HCT116 (cell line): ENCODE measurements around the gene ZFHX2. TPM values are rescaled to one million over a fixed set of nuclear protein-coding genes. Genes with fewer than 3 reads are reported as not detected.

Experiments
- ATAC-seq: fragments of 200-7000 bp; cut with Tn5 transposase; 2 replicates; pipeline ENCODE4 v1.9.1; 2020; ENCODE audit warnings: mild to moderate bottlenecking, moderate library complexity
- BruUV-seq: library from RNA; stranded (reverse); fragments of 400-500 nt; replicated peaks from 2 replicates; lab custom pipeline; 2021; lab: Mats Ljungman, UMichigan
- CTCF ChIA-PET: fragments of 300-600 bp; sonication (Branson Sonifier 250); formaldehyde crosslinking; loops from one replicate; lab custom pipeline; 2021; ENCODE audit warnings: antibody characterized with exemption; lab: Charles Lee
- POLR2A ChIA-PET: fragments of 300-600, 350-600 bp; sonication (Branson Sonifier 250); formaldehyde crosslinking; loops from one replicate; lab custom pipeline; 2021; ENCODE audit warnings: antibody characterized with exemption; lab: Charles Lee
- RAD21 ChIA-PET, 2 experiments: fragments of 300-600 bp; sonication (Branson Sonifier 250); formaldehyde crosslinking; loops; one replicate each; lab custom pipeline; 2023; ENCODE audit warnings: low total read pairs in 2 of 2; ENCODE audit not compliant: uncharacterized antibody in 2 of 2, unreplicated experiment in 2 of 2, low non-redundant PET in 1 of 2; lab: Charles Lee
- DNase-seq: peaks from one replicate; pipeline ENCODE4 v3.0.0-alpha.2; 2010; ENCODE audit warnings: low read depth, low spot score
- H2AFZ ChIP-seq: fragments of 200-600 bp; shearing (Covaris generic), sonication (generic); 2 replicates; pipeline ENCODE4 v1.6.1; 2017; ENCODE audit warnings: low read depth, mixed run types, mixed read lengths, antibody characterized with exemption, low read length; ENCODE audit not compliant: poor library complexity, severe bottlenecking
- H3K27ac ChIP-seq: 2 replicates; pipeline ENCODE4 v1.5.1; 2012; ENCODE audit warnings: low read depth, low read length
- H3K27me3 ChIP-seq: fragments of 200-600 bp; sonication (generic); 2 replicates; pipeline ENCODE4 v1.6.1; 2016; ENCODE audit warnings: mixed run types, low read length, mixed read lengths; ENCODE audit not compliant: insufficient read depth
- H3K36me3 ChIP-seq, 2 experiments: fragments of 200-500 bp in 1 of 2; fragments of 200-600 bp in 1 of 2; sonication (Bioruptor generic) in 1 of 2; sonication (generic) in 1 of 2; 2 replicates each; pipeline versions ENCODE4 v1.5.1 to v1.6.1; 2014 to 2016; ENCODE audit warnings: low read length in 2 of 2, inconsistent platforms in 1 of 2, mixed read lengths in 1 of 2, mixed run types in 1 of 2; ENCODE audit not compliant: insufficient read depth in 2 of 2, control insufficient read depth in 1 of 2
- H3K4me1 ChIP-seq, 2 experiments: fragments of 200-600 bp in 1 of 2; sonication (generic) in 1 of 2; 2 replicates each; pipeline versions ENCODE4 v1.5.1 to v1.6.1; 2012 to 2017; ENCODE audit warnings: low read length in 2 of 2, inconsistent platforms in 1 of 2, mild to moderate bottlenecking in 1 of 2, mixed read lengths in 1 of 2, mixed run types in 1 of 2, moderate library complexity in 1 of 2; ENCODE audit not compliant: insufficient read depth in 2 of 2, control insufficient read depth in 1 of 2
- H3K4me2 ChIP-seq: fragments of 200-600 bp; sonication (generic); 2 replicates; pipeline ENCODE4 v1.6.1; 2017; ENCODE audit warnings: mixed run types, low read length, mixed read lengths
- H3K4me3 ChIP-seq, 2 experiments: fragments of 200-600 bp in 1 of 2; sonication (generic) in 1 of 2; replicated peaks in 1 of 2; 2 replicates each; pipeline ENCODE4 v1.5.1; 2011 to 2016; ENCODE audit warnings: low read length in 2 of 2, control low read depth in 1 of 2, low read depth in 1 of 2, mild to moderate bottlenecking in 1 of 2, mixed read lengths in 1 of 2, mixed run types in 1 of 2
- H3K79me2 ChIP-seq: fragments of 200-600 bp; sonication (generic); 2 replicates; pipeline ENCODE4 v1.6.1; 2017; ENCODE audit warnings: mild to moderate bottlenecking, mixed run types, low read length, moderate library complexity, mixed read lengths; ENCODE audit not compliant: insufficient read depth
- H3K9ac ChIP-seq: fragments of 200-600 bp; sonication (generic); 2 replicates; pipeline ENCODE4 v1.6.1; 2016; ENCODE audit warnings: low read length, mixed read lengths
- H3K9me2 ChIP-seq: fragments of 200-600 bp; sonication (generic), shearing (Covaris generic); 2 replicates; pipeline ENCODE4 v1.6.1; 2017; ENCODE audit warnings: mixed run types, mild to moderate bottlenecking, moderate library complexity; ENCODE audit not compliant: insufficient read depth
- H3K9me3 ChIP-seq, 2 experiments: fragments of 200-500 bp in 1 of 2; fragments of 200-600 bp in 1 of 2; sonication (Bioruptor generic) in 1 of 2; sonication (generic) in 1 of 2; 2 replicates each; pipeline ENCODE4 v1.6.1; 2014 to 2017; ENCODE audit warnings: low read length in 2 of 2, mixed read lengths in 2 of 2, inconsistent platforms in 1 of 2, low read depth in 1 of 2, mild to moderate bottlenecking in 1 of 2, mixed run types in 1 of 2, moderate library complexity in 1 of 2; ENCODE audit not compliant: control insufficient read depth in 1 of 2, insufficient read depth in 1 of 2
- H4K20me1 ChIP-seq: fragments of 200-600 bp; sonication (generic), shearing (Covaris generic); 2 replicates; pipeline ENCODE4 v1.6.1; 2017; ENCODE audit warnings: mixed run types, mild to moderate bottlenecking, moderate library complexity; ENCODE audit not compliant: insufficient read depth
- CBX3 ChIP-seq: IDR thresholded peaks from 2 replicates; pipeline ENCODE4 v1.6.1; 2012; ENCODE audit warnings: low read depth
- CEBPB ChIP-seq: IDR thresholded peaks from 2 replicates; pipeline ENCODE4 v1.6.1; 2012; ENCODE audit warnings: low read depth
- EGR1 ChIP-seq: IDR thresholded peaks from 2 replicates; pipeline ENCODE4 v1.6.1; 2012; ENCODE audit warnings: low read depth
- ELF1 ChIP-seq: IDR thresholded peaks from 2 replicates; pipeline ENCODE4 v1.6.1; 2012; ENCODE audit warnings: low read depth, borderline replicate concordance
- EZH2phosphoT487 ChIP-seq: fragments of 200-600 bp; IDR thresholded peaks from 2 replicates; pipeline ENCODE4 v1.6.1; 2018; ENCODE audit warnings: antibody characterized with exemption, borderline replicate concordance
- FOSL1 ChIP-seq: IDR thresholded peaks from 2 replicates; pipeline ENCODE4 v1.6.1; 2012; ENCODE audit warnings: low read depth
- JUND ChIP-seq: IDR thresholded peaks from 2 replicates; pipeline ENCODE4 v1.6.1; 2012
- POLR2A ChIP-seq: IDR thresholded peaks from 2 replicates; pipeline ENCODE4 v1.7.0; 2011; ENCODE audit warnings: borderline replicate concordance; ENCODE audit not compliant: insufficient read depth, insufficient read length; ENCODE audit errors: extremely low read depth
- POLR2AphosphoS5 ChIP-seq: IDR thresholded peaks from 2 replicates; pipeline ENCODE4 v1.6.1; 2011; ENCODE audit warnings: mild to moderate bottlenecking, low read depth, low read length, moderate library complexity
- SIN3A ChIP-seq: IDR thresholded peaks from 2 replicates; pipeline ENCODE4 v1.6.1; 2012; ENCODE audit warnings: low read depth
- SP1 ChIP-seq: IDR thresholded peaks from 2 replicates; pipeline ENCODE4 v1.6.1; 2012; ENCODE audit warnings: low read depth
- SRF ChIP-seq: IDR thresholded peaks from 2 replicates; pipeline ENCODE4 v1.6.1; 2012; ENCODE audit warnings: low read depth
- TCF7L2 ChIP-seq: IDR thresholded peaks from 2 replicates; pipeline ENCODE4 v1.7.0; 2011; ENCODE audit warnings: borderline replicate concordance, inconsistent platforms; ENCODE audit not compliant: insufficient read depth, insufficient read length; ENCODE audit errors: extremely low read depth
- YY1 ChIP-seq: IDR thresholded peaks from 2 replicates; pipeline ENCODE4 v1.6.1; 2011; ENCODE audit warnings: low read length, low read depth, moderate library complexity, mild to moderate bottlenecking; ENCODE audit not compliant: insufficient replicate concordance; ENCODE audit errors: extremely low read depth
- ZFX ChIP-seq: fragments of 450-650 bp; IDR thresholded peaks from 2 replicates; pipeline ENCODE4 v1.6.1; 2017
- intact Hi-C: fragments of 100-400 bp; cut with micrococcal nuclease; formaldehyde crosslinking; loops from 2 replicates; pipeline ENCODE4 v1.10.0; 2022
- total RNA-seq: library from RNA; stranded (reverse); gene quantifications from one replicate; pipeline ENCODE4 v1.2.1, GENCODE V29; 2021; ENCODE audit not compliant: unreplicated experiment
- TF ChIP-seq, protein P1 (sequence below): IDR thresholded peaks from 2 replicates; pipeline ENCODE4 v1.6.1; 2012
- TF ChIP-seq, protein P2 (sequence below), 3 experiments: fragments of 200-600 bp in 1 of 3; sonication (generic) in 1 of 3; IDR thresholded peaks in 2 of 3; conservative IDR thresholded peaks in 1 of 3; 2 replicates each; pipeline ENCODE4 v1.5.1; 2012 to 2017; ENCODE audit warnings: low read depth in 2 of 3, low read length in 2 of 3, antibody characterized with exemption in 1 of 3, borderline replicate concordance in 1 of 3, control low read depth in 1 of 3, mild to moderate bottlenecking in 1 of 3, mixed read lengths in 1 of 3, mixed run types in 1 of 3, moderate library complexity in 1 of 3; ENCODE audit not compliant: insufficient read depth in 1 of 3
- TF ChIP-seq, protein P3 (sequence below): IDR thresholded peaks from 2 replicates; pipeline ENCODE4 v1.6.1; 2012
- TF ChIP-seq, protein P4 (sequence below): IDR thresholded peaks from 2 replicates; pipeline ENCODE4 v1.6.1; 2011; ENCODE audit warnings: mild to moderate bottlenecking, low read length, moderate library complexity; ENCODE audit not compliant: insufficient replicate concordance; ENCODE audit errors: extremely low read depth

Gene ZFHX2
- total RNA-seq, 1 experiment from 2014 or later = 3.6 TPM

DNA sequence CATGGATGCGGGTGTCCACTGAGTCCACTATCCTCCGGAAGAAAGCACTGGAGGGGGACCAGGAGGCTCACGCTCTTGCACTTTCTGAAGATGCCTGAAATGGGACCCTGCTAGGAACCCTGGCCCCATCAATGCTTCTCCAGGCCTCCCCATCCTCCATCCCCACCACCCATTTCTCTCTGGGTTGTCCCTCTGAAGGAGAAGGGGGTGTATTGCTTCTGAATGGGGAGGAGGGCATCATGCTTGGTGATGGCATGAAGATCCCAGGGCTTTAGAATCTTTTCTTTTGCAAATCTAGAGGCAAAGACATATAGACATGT, 27.7 kb upstream of the ZFHX2 start:
- Histone ChIP-seq H3K4me3 (no peak overlapping the region), H2AFZ (no peak overlapping the region), H3K36me3 (no peaks in the 10 kb centered on the region), H3K9me2 (no peaks in the 10 kb centered on the region), H3K9me3 (no peaks in the 10 kb centered on the region), H3K4me1 (no peaks in the 10 kb centered on the region), H3K9ac (no peak overlapping the region), H4K20me1 (no peaks in the 10 kb centered on the region), H3K27ac (no peak overlapping the region), H3K27me3 (no peaks in the 10 kb centered on the region), H3K79me2 (no peaks in the 10 kb centered on the region), H3K4me2 (no peak overlapping the region)
- POLR2A ChIA-PET = no interaction called here
- RAD21 ChIA-PET = no interaction called here
- intact Hi-C loops = no loop called here
- TF ChIP-seq, protein P1, sequence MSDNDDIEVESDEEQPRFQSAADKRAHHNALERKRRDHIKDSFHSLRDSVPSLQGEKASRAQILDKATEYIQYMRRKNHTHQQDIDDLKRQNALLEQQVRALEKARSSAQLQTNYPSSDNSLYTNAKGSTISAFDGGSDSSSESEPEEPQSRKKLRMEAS = no peak
- TF ChIP-seq EZH2phosphoT487 (no peak), ZFX (no peak), CEBPB (no peak), POLR2A (no peak), SRF (no peak), SP1 (no peak), EGR1 (no peak), CBX3 (no peak), POLR2AphosphoS5 (no peak), YY1 (no peak), FOSL1 (no peak), SIN3A (no peak), TCF7L2 (no peak), JUND (no peak), ELF1 (no peak)
- TF ChIP-seq, protein P2, sequence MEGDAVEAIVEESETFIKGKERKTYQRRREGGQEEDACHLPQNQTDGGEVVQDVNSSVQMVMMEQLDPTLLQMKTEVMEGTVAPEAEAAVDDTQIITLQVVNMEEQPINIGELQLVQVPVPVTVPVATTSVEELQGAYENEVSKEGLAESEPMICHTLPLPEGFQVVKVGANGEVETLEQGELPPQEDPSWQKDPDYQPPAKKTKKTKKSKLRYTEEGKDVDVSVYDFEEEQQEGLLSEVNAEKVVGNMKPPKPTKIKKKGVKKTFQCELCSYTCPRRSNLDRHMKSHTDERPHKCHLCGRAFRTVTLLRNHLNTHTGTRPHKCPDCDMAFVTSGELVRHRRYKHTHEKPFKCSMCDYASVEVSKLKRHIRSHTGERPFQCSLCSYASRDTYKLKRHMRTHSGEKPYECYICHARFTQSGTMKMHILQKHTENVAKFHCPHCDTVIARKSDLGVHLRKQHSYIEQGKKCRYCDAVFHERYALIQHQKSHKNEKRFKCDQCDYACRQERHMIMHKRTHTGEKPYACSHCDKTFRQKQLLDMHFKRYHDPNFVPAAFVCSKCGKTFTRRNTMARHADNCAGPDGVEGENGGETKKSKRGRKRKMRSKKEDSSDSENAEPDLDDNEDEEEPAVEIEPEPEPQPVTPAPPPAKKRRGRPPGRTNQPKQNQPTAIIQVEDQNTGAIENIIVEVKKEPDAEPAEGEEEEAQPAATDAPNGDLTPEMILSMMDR (IDR thresholded peaks at IDR 0.05 in 2 of 3, conservative IDR thresholded peaks at IDR 0.05 in 1 of 3; ENCODE audit: borderline replicate concordance in 1 of 3, insufficient read depth in 1 of 3, low read depth in 2 of 3, low read length in 2 of 3) = no peak
- TF ChIP-seq, protein P3, sequence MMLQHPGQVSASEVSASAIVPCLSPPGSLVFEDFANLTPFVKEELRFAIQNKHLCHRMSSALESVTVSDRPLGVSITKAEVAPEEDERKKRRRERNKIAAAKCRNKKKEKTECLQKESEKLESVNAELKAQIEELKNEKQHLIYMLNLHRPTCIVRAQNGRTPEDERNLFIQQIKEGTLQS = no peak
- TF ChIP-seq, protein P4, sequence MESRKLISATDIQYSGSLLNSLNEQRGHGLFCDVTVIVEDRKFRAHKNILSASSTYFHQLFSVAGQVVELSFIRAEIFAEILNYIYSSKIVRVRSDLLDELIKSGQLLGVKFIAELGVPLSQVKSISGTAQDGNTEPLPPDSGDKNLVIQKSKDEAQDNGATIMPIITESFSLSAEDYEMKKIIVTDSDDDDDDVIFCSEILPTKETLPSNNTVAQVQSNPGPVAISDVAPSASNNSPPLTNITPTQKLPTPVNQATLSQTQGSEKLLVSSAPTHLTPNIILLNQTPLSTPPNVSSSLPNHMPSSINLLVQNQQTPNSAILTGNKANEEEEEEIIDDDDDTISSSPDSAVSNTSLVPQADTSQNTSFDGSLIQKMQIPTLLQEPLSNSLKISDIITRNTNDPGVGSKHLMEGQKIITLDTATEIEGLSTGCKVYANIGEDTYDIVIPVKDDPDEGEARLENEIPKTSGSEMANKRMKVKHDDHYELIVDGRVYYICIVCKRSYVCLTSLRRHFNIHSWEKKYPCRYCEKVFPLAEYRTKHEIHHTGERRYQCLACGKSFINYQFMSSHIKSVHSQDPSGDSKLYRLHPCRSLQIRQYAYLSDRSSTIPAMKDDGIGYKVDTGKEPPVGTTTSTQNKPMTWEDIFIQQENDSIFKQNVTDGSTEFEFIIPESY = no peak
- CTCF ChIA-PET = no interaction called here
- ATAC-seq (no peak), DNase-seq (no peak)
- no TSS peak for BruUV-seq
